Measurements from ENCODE around the gene SPTY2D1. TPM values are rescaled to one million over a fixed set of nuclear protein-coding genes. Genes with fewer than 3 reads are reported as not detected.
"Not testable (repeated sequence)": the region's sequence is repeated elsewhere in the genome, so short reads cannot be mapped to it uniquely, and the experiment has no call there.

The SPTY2D1 gene
- total RNA-seq, 2 donors from 2014 or later, result 12.1 to 20.2 TPM

DNA sequence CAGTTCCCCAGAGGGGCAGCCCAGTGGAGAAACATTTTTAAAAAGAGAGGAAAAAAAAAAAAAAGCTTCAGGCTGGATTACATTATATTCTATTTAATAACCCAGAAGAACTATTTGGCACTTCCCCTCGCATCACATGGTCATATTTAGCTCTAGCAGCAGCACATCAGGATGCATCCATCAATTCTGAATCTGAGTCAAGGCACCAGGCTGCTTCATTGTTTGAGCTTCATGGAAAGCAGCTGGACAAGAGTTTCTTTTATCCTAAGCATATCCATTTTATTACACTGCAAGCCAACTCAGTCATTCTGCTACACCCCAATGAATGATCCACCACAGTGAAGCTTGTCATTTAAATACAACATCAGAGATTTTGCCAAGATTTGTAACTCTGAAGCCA, 10.0 kb downstream of the SPTY2D1 start:
- DNase-seq (ENCODE audit: low spot score), result no peak
- intact Hi-C loops (cut with DNase I), result no loop called here

DNA sequence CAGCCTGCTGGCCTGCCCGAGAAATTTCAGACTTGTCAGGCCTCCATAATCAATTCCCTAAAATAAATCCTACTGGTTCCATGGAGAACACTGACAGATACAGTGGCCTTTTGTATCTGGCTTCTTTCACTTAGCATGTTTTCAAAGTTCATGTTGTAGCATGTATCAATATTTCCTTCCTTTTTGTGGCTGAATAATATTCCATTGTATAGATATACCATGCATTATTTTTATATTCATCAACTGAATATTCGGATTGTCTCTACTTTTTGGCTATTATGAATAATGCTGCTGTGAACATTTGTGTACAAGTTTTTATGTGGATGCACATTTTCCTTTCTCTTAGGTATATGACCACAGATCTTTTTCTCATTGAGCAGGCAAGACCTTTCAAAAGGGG, 10.4 kb downstream of the SPTY2D1 start:
- DNase-seq (ENCODE audit: low spot score), result no peak
- intact Hi-C loops (cut with DNase I), result no loop called here

DNA sequence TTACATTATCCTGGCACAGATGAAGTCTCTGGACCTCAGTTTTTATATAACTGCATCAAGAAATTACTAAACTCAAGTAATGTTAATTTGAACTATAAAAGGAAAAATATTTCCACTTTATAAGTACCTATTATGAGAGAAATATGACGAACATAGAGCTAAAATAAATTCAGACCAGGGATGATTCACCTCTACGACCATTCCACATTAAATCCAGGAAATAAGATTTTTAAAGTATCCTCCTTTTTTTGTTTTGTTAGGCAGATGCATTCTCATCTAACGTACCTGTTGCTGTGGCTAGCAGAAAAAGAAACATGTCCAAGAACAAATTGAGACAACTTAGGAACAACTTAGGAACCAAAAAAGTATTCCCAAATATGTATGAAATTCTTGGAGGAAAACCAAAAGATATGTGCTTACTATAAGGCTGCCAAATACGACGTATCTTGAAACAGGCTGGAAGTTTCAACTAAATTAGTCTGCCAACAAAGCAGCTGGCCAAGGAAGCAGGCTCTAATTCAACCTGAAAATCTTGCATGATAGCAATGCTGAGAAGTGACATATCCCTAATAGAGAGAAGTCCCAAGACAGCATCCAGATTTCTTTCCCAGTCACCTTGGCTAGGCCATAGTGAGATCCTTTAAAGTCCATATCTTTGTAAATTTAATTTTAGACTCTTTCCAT, 15.7 kb downstream of the SPTY2D1 start:
- no peak for DNase-seq (ENCODE audit: low spot score)

DNA sequence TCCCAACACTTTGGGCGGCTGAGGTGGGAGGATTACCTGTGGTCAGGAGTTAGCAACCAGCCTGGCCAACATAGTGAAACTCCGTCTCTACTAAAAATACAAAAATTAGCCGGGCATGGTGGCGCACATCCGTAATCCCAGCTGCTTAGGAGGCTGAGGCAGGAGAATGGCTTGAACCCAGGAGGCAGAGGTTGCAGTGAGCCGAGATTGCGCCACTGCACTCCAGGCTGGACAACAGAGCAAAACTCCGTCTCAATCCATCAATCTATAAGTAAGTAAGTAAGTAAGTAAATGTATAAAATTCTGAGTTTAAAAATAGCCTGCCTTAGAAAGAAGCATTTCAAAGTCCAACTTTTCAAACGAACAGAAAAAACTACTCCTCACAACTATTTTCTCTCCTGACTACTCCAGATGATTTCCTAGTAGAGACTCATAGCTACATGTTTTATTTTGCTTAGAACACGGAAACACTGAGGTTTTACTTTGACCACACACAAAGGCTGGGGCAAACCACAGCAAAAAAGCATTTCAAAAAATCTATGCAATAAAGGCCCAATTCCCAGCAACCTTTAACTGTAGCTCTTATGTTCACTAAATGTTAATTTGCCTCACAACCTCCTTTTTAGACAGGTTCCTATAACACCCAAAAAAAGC, 16.3 kb downstream of the SPTY2D1 start:
- no peak for DNase-seq (ENCODE audit: low spot score)

More for the DNA sequence above, 15.7 kb downstream of the SPTY2D1 start:
- intact Hi-C loops (cut with DNase I), result no loop called here

DNA sequence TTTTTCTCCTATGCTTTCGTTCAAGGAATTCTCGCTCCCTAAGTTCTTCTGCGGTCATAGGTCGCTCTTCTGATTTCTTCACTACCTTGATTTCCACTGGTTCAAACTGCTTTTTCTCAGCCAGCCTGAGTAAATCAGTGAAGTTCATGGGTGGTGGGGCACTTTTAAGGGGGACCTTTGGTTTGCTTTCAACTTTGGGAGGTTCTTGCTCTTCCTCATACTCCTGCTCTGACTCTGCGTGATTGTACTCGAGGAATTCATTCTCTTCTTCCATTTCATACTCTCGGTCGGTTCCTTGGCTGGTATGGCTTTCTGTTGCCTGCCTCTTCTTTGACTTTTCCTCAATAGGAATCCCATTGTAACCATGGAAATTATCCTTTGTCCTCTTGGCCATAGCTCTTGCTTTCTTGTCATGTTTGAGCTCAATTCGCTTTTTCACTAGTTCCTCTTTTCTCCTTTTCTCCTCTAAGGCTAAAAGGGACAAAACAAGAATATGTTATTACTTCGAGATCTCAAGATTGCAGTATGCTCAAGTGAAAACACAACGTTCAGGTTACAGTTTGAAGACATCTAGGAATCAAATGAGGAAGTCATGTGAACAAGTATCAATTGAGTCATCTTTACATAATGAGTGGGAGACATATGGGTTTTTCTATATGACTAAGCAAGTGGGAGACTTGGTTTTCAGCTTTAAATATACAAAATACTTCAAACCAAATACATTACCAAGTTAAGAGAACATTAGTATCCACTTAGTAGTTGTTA, 18.3 kb downstream of the SPTY2D1 start:
- DNase-seq (ENCODE audit: low spot score), result no peak
- intact Hi-C loops (cut with DNase I), result no loop called here

More for the DNA sequence above, 16.3 kb downstream of the SPTY2D1 start:
- intact Hi-C loops (cut with DNase I), result no loop called here

DNA sequence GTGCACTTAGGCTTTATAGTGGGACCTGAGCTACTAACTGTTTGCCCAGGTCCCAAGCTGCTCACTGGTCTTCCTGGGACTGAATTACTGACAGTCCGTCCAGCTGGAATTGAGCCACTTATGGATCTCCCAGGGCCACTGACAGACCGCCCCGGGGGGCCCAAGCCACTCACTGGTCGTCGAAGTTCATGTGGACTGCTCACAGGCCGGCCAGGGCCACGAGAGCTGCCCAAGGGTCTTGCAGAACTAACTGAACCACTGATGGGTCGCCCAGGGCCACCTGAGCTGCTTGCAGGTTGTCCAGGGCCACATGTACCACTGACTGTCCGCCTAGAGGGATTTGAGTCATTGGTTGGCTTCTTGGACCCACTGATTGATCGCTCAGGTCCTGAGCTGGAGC, 19.5 kb downstream of the SPTY2D1 start:
- DNase-seq (ENCODE audit: low spot score), result no peak
- intact Hi-C loops (cut with DNase I), result no loop called here

DNA sequence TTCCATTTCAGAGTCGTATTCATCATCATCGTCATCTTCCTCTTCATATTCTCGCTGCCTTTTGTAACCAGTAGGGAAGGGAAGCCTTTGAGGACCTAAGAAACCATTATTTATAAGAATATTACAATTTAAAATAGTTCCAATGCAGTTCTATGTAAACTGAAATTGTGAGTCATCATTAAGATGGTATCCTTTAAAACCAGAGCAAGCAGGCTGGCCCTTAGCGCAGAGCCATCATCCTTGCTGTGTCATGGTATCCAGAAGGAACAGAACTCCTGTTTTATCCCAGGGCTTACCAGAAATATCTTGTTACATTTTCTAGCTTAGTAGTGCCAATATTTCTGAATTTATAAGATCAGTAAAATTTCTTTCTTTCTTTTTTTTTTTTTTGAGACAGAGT, 21.7 kb downstream of the SPTY2D1 start:
- no peak for DNase-seq (ENCODE audit: low spot score)
- intact Hi-C loops (cut with DNase I), result no loop called here

DNA sequence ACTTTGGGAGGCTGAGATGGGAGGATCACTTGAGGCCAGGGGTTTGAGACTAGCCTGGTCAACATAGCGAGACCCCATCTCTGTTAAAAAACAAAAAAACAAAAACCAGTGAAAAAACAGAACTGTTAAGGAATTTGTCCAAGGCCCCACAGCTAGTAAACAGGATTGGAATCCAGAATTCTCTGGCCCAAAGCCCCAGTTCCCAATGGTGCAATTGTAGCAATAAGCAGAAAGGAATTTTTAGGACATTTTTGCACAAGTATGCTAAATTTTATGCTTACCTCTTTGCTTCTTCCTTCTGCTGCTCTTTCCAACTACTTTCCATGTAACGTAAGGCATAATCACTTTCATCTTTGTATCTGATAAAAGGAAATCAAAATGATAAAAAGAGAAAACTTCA, 22.9 kb downstream of the SPTY2D1 start:
- intact Hi-C loops (cut with DNase I), result no loop called here
- DNase-seq (ENCODE audit: low spot score), result no peak

DNA sequence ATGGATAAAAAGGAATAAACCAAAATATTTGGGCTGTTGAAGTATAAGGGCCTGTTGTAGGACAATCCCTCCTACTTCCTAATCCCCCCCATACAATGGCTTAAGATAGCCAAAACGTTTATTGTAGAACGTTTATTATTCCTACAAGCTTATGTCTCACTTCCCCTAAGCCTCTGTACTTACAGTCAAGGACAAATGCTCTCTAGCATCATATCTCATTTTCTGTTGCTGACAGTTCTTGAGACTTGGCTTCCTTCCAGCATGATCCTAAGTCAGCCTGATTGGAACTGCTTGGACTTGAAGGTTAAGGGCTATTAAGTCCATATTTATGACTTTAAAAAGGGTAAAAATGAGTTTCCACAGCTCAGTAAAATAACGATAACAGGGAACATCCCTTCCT, 25.8 kb downstream of the SPTY2D1 start:
- no peak for DNase-seq (ENCODE audit: low spot score)

DNA sequence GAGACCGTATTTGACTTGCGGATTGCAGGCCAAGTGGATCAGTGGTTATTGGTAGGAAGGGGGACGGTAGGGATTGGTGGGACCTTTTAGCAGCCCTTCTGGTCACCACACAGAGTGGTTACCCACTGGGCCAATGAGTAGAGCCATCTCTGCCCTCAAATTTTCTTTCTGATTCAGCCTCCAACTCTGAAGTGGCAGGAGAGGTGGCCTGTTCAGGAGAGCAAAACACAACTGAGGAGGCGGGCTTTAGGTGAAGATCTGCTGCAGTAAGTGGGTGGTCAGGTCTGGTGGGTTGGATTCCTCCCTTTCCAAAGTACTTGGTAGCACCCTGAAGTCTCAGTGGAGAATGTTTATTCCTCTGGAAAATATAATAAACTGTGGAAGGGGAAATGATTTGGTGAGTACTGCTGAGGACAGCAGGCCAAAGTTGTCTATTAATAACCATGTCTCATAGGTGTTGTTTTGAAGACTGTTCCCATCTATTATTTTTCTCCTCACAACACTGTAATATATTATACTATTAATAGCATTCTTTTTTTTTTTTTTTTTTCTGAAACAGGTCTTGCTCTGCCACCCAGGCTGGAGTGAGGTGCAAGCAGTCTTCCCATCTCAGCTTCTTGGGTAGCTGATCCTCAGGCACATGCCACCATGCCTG, 33.1 kb downstream of the SPTY2D1 start:
- DNase-seq (ENCODE audit: low spot score), result no peak
- intact Hi-C loops (cut with DNase I), result no loop called here

More for the DNA sequence above, 25.8 kb downstream of the SPTY2D1 start:
- intact Hi-C loops (cut with DNase I), result loop anchor here in 1 of 2 donors (2.0 kb wide), 1 partner anchor 44 kb away; no protein-coding TSS in a partner anchor

DNA sequence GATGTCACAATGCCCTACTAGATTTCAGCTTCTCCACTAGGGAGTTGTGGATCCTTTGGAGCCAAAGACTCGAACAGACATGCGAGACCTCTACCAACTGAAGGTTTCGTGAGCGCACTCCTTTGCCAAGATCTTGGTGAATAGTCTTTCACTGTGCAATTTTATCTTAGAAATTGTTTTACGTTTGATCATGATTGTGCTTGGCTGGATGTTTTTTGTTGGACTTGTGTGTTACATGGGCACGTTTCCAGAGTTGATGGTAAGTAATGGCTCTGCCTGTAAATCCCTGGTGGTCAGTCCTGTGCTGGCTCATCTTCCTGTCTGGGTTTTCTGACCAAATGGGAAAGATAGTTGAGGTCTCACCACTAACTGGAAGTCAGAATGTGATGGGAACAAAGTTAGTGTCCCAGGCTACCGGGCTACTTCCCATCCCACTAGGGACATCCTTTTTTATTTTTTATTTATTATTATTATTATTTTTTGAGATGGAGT, 34.4 kb downstream of the SPTY2D1 start, which contains the start of gene MISFA:
Gene MISFA (plus strand): TSS at position 51 of the 492 bp plus-strand sequence. CDS start 140 bp downstream, at position 191.
- no peak for DNase-seq (ENCODE audit: low spot score)
- intact Hi-C loops (cut with DNase I), result no loop called here

DNA sequence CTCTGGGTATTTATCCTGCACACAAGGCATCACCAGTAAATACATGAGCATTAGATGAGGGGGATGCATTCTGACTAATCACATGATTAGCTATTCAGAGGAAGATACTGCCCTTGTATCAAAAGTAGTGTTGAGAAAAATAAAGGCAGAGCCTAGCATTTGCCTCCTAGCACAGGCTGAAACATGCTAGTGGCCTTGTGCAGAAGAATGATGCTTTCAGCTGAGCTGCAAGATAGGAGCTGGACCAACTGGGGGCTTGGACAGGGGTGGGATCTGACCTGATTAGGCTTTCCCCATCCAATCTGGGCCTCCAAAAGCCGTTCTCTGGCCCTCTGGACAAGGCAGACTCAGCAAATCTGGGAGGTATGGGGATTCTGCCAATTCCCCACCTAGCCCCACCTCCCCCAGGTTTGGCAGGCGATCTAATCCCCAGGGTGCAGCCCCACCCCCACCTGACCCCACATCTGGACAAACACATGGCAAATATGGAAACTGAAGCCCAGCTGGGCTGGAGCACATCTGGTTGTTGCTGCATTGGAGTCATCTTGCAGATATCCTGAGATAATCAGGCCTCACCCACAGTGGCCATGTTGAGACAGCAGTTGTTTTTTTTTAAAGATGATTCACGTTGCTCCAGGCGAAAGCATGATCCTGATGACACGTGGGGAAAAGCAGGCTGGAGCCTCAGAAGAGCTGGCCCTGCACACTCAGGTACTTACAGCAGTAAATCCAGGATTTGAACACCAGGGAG, 39.0 kb downstream of the SPTY2D1 start:
- intact Hi-C loops (cut with DNase I), result no loop called here
- no peak for DNase-seq (ENCODE audit: low spot score)

DNA sequence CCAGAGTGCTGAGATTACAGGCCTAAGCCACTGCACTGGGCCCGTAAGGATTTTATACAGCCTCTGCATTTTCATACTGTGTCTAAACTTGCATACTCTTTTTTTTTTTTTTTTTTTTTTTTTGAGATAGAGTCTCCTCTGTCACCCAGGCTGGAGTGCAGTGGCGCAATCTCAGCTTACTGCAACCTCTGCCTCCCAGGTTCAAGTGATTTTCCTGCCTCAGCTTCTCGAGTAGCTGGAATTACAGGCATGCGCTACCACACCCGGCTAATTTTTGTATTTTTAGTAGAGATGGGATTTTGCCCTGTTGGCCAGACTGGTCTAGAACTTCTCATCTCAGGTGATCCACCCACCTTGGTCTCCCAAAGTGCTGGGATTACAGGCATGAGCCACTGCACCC, 40.1 kb downstream of the SPTY2D1 start:
- DNase-seq (ENCODE audit: low spot score); intact Hi-C loops (cut with DNase I): not testable (repeated sequence)

DNA sequence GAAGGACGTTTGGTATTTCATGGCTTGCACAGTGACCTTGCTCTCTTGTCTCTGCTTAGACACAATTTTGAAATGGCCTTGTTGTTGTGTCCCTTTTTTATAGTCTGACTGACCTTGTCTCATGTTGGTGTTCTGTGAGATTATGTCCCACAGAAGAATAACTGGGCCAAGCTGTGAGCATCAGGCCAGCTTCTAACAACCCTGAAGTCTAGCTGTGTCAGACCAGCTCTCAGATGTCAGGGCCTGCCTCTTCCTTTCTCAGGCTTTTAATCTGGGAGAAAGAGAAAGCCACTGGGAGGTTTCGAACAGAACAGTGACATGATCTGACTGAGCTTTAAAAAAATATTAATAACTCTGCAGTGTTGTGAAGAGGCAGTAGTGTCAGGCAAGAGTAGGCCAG, 43.6 kb downstream of the SPTY2D1 start:
- intact Hi-C loops (cut with DNase I), result loop anchor here in 1 of 2 donors (2.0 kb wide), 1 partner anchor 42 kb away; no protein-coding TSS in a partner anchor
- DNase-seq (ENCODE audit: low spot score), result no peak

DNA sequence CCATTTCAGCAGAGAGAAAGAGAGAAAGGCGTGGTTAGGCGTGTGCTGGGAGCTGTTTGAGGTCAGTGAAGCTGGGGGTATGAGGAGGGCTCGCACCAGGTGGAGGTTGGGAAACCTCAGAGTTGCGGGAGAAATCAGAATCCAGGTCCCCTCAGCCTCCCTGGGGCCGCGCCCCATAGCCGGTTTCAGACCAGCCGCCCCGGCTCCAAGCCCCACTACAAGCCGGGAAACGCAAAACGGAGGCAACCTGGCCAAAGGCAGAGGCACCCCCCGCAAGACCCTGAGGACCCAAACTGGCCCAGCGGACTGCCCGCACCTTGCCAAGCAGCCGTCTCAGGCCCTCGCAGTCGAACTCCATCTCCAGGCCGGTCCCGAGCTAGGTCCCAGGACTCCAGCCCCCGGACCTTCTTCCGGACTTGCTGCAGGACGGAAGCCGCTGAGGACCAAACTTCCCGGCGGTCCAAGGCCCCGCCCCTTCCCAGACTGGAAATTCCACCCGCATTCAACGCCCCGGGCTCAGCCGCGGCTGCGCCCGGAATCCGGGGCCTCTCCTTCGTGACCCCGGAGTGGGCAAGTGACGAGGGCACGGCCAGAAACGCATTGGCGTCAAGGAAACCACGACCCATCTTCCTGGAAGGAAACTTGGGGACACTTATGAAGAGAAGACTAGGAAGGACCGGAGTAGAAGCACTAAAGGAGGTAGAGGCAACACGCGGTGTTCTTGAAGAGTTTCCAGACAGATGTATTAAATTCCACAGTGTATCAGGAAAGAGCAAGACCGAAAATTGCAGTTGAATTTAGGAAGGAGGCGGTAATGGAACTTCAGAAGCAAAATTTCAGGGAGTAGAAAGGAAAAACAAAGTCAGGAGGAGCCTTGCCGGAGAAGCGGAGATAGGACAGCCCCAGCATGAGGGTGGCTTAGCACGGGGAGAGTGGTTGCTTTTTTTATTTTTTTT, 45.6 kb downstream of the SPTY2D1 start, which contains the start of gene UEVLD:
Gene UEVLD (minus strand): TSS at position 438 of the 956 bp plus-strand sequence. CDS start 80 bp downstream, at position 358.
- peak; percentile 97 for DNase-seq (ENCODE audit: low spot score)
- intact Hi-C loops (cut with DNase I), result no loop called here

DNA sequence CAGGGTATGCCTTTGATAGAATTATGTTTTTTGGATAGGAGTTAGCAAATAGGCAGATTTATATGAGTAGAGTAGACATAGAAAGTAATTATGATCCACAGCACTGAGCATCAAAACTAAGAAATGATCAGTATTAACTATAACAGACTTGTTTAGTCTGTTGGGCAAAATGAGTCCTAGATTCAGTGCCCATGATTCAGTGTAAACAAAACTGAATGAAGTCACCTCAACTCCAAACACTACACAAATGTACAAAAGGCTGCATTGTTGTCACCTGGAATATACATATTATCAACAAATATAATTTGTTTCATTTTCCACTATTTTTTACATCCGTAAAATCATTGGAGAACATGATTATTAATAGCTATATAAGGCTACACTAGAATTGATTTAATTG, 52.3 kb downstream of the SPTY2D1 start:
- DNase-seq (ENCODE audit: low spot score), result no peak
- intact Hi-C loops (cut with DNase I), result no loop called here

DNA sequence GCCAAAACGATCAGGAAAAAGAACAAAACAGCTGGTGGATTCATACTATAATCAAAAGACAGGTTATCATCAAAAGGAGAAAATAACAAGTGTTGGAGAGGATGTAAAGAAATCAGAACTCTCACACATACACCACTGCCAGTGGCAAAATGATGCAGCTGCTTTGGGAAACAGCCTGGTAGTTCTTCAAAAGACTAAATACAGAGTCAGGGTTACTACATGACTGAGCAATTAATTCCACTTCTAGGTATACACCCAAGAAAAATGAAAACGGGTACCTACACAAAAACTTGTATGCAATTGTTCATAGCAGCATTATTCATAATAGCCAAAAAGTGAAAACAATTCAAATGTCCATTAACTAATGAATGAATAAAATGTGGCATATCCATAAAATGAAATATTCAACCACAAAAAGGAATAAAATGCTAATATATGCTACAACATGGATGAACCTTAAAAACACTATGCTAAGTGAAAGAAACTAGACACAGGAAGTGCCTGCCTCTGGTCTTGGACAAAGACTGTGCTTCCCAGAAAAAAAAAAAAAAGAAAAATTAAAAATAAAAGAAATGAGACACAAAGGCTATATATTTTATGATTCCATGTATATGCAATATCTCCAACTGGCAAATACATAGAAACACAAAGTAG, 53.9 kb downstream of the SPTY2D1 start:
- DNase-seq (ENCODE audit: low spot score), result no peak
- intact Hi-C loops (cut with DNase I), result no loop called here
